Natural killer cell (primary cell): ENCODE data around the gene TNFRSF17. TPM values are rescaled to one million over a fixed set of nuclear protein-coding genes. Genes with fewer than 3 reads are reported as not detected.

Experiments used
- ATAC-seq, 3 donors: fragments of 150-1000 bp in 2 of 3; fragments of 200-7000 bp in 1 of 3; cut with Tn5 transposase; 1 replicate in 1 of 3; 2 replicates in 2 of 3; pipeline ENCODE4 v1.10.0; 2021; ENCODE audit warnings: mild to moderate bottlenecking in 2 of 3, moderate library complexity in 2 of 3
- DNase-seq, 2 donors: peaks; one replicate each; pipeline versions ENCODE4 v3.0.0 to v3.0.0-alpha.2; 2013 to 2021; ENCODE audit warnings: mixed read lengths in 1 of 2
- H3K27ac ChIP-seq: one replicate; pipeline ENCODE4 v1.5.1; 2013; ENCODE audit warnings: mild to moderate bottlenecking, low read length
- H3K27me3 ChIP-seq: one replicate; pipeline ENCODE4 v1.6.1; 2013; ENCODE audit warnings: low read length; ENCODE audit not compliant: control insufficient read depth, insufficient read depth
- H3K36me3 ChIP-seq: one replicate; pipeline ENCODE4 v1.6.1; 2013; ENCODE audit warnings: low read length; ENCODE audit not compliant: control insufficient read depth, insufficient read depth
- H3K4me1 ChIP-seq: one replicate; pipeline ENCODE4 v1.6.1; 2013; ENCODE audit warnings: low read length; ENCODE audit not compliant: control insufficient read depth, insufficient read depth
- H3K4me3 ChIP-seq: one replicate; pipeline ENCODE4 v1.5.1; 2013; ENCODE audit warnings: low read length
- H3K9me3 ChIP-seq: one replicate; pipeline ENCODE4 v1.6.1; 2013; ENCODE audit warnings: low read length; ENCODE audit not compliant: control insufficient read depth, insufficient read depth
- H3K27ac Mint-ChIP-seq, 2 donors: one replicate each; pipeline ENCODE4 v1.8.0; 2022; ENCODE audit warnings: mild to moderate bottlenecking in 2 of 2, mixed read lengths in 2 of 2, moderate library complexity in 1 of 2
- H3K27me3 Mint-ChIP-seq, 2 donors: one replicate each; pipeline ENCODE4 v1.8.0; 2022; ENCODE audit warnings: low read depth in 2 of 2, mixed read lengths in 2 of 2
- H3K36me3 Mint-ChIP-seq: one replicate; pipeline ENCODE4 v1.8.0; 2022; ENCODE audit warnings: mixed read lengths
- H3K4me1 Mint-ChIP-seq, 2 donors: one replicate each; pipeline ENCODE4 v1.8.0; 2022; ENCODE audit warnings: mixed read lengths in 2 of 2
- H3K4me3 Mint-ChIP-seq: one replicate; pipeline ENCODE4 v1.8.0; 2022; ENCODE audit warnings: mild to moderate bottlenecking, moderate library complexity, mixed read lengths
- H3K9me3 Mint-ChIP-seq, 2 donors: one replicate each; pipeline ENCODE4 v1.8.0; 2022; ENCODE audit warnings: mixed read lengths in 2 of 2
- WGBS: methylation state at CpG from one replicate; pipeline ENCODE4 v1.1.7; 2013; ENCODE audit warnings: missing lambda C conversion rate; ENCODE audit not compliant: insufficient coverage; 5-methylcytosine and 5-hydroxymethylcytosine counted together
- intact Hi-C: fragments of 100-400 bp; cut with micrococcal nuclease; formaldehyde crosslinking; loops from one replicate; pipeline ENCODE4 v1.14.2; 2022
- total RNA-seq, 4 donors: library from RNA; stranded (reverse); fragments of 120-200 nt in 1 of 4; gene quantifications; one replicate each; pipeline versions ENCODE4 v1.2.3 to v1.2.4, GENCODE V29; 2013 to 2022
- TF ChIP-seq, protein P1 (sequence below): fragments of 200-600 bp; IDR thresholded peaks from one replicate; pipeline ENCODE4 v1.8.0; 2022; ENCODE audit warnings: antibody characterized with exemption

The TNFRSF17 gene
- total RNA-seq, 3 donors from 2014 or later (not counting 1 experiment from before 2014, with no cell fraction given): 6.6 TPM; not detected in 2

DNA sequence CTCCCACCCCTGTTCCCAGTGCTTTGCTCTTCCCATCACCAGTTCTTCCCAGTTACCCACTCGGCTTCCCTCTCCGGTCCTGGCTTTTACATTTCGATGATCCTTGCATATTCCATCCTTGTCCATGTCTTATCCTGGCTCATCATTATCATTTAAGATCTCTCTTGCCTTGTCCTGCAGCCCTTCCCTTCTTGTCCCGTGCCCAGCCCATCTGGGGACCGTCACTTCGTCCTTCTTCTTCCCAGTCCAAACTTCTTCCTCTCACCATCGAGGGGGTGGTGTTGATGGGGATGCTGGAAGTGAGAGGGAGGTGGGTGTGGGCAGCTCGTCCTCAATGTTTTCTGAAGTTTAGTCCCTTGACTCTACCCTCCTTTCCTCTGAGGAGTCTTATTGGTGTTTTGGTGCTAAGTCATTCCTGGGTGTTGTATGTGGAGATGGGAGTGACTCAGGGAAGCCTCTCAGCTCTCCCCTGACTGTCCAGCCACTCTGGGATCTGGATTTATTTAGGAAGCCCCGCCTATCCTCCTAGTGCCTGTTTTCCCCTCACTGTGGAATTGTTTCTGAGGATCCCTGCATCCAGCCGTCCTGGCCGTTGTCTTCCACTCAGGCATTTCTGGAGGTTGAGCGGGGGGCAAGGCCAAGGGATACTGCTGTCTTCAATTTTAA lies 12.5 kb downstream of the TNFRSF17 start:
- no peak for ATAC-seq
- intact Hi-C loops: loop anchor here (10.0 kb wide), 2 partner anchors 63 to 123 kb away; partner anchors contain the start of genes GSPT1 and RSL1D1
- Histone ChIP-seq H3K9me3 (no peaks in the 10 kb centered on the region), H3K4me3 (peak overlapping the region; percentile 74), H3K4me1 (peaks cover 26% of the 10 kb centered on the region), H3K27ac (peak overlapping the region; percentile 40), H3K36me3 (no peaks in the 10 kb centered on the region), H3K27me3 (no peaks in the 10 kb centered on the region)
- H3K4me3 Mint-ChIP-seq: peak overlapping the region; percentile 98
- H3K9me3 Mint-ChIP-seq: no peaks in the 10 kb centered on the region
- no peaks in the 10 kb centered on the region for H3K27me3 Mint-ChIP-seq
- TF ChIP-seq, protein P1, sequence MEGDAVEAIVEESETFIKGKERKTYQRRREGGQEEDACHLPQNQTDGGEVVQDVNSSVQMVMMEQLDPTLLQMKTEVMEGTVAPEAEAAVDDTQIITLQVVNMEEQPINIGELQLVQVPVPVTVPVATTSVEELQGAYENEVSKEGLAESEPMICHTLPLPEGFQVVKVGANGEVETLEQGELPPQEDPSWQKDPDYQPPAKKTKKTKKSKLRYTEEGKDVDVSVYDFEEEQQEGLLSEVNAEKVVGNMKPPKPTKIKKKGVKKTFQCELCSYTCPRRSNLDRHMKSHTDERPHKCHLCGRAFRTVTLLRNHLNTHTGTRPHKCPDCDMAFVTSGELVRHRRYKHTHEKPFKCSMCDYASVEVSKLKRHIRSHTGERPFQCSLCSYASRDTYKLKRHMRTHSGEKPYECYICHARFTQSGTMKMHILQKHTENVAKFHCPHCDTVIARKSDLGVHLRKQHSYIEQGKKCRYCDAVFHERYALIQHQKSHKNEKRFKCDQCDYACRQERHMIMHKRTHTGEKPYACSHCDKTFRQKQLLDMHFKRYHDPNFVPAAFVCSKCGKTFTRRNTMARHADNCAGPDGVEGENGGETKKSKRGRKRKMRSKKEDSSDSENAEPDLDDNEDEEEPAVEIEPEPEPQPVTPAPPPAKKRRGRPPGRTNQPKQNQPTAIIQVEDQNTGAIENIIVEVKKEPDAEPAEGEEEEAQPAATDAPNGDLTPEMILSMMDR: no peak
- no peaks in the 10 kb centered on the region for H3K36me3 Mint-ChIP-seq
- H3K4me1 Mint-ChIP-seq: peaks cover 28 to 34% of the 10 kb centered on the region in 2 donors
- H3K27ac Mint-ChIP-seq: peak overlapping the region; percentile 94 to 97
- WGBS: 64% methylated on average over 8 of the region's 12 CpGs
- peak in 1 of 2 donors; percentile 7 for DNase-seq

DNA sequence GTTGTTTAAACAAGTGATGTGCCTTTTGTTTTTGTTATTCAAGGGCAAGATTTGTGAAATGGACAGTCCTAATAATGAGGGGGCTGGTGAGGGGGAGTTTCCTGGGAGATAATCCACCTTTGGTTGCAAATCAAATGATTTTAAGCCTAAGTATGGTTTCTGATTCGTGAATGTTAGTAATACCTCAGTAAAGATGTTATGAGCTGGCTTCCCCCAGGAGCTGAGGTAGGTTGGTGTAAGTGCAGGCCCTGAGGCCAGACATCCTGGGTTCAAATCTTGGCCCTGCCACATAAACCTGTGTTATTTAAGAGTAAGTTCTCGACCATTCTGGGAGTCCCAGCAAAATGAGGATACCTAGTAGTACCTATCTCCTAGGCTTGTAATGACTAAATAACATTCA lies 13.1 kb downstream of the TNFRSF17 start:
- H3K27ac Mint-ChIP-seq: peak overlapping the region; percentile 94 to 97
- no peaks in the 10 kb centered on the region for H3K9me3 Mint-ChIP-seq
- H3K36me3 Mint-ChIP-seq: no peaks in the 10 kb centered on the region
- TF ChIP-seq, protein P1: no peak
- Histone ChIP-seq H3K4me3 (no peak overlapping the region), H3K27ac (no peak overlapping the region), H3K9me3 (no peaks in the 10 kb centered on the region), H3K36me3 (no peaks in the 10 kb centered on the region), H3K4me1 (peaks cover 26% of the 10 kb centered on the region), H3K27me3 (no peaks in the 10 kb centered on the region)
- H3K27me3 Mint-ChIP-seq: no peaks in the 10 kb centered on the region
- intact Hi-C loops: loop anchor here (10.0 kb wide), 2 partner anchors 63 to 123 kb away; partner anchors contain the start of genes GSPT1 and RSL1D1
- WGBS: 70% methylated on average over 2 of the region's 2 CpGs
- peak overlapping the region; percentile 98 for H3K4me3 Mint-ChIP-seq
- DNase-seq (no peak), ATAC-seq (no peak)
- peaks cover 28 to 34% of the 10 kb centered on the region in 2 donors for H3K4me1 Mint-ChIP-seq

GRCh38 chr16:11979013-11979672 lies 14.1 kb downstream of the TNFRSF17 start:
- ATAC-seq (no peak), DNase-seq (no peak)
- intact Hi-C loops: loop anchor here (10.0 kb wide), 2 partner anchors 64 to 124 kb away; partner anchors contain the start of genes GSPT1 and RSL1D1
- Histone ChIP-seq H3K4me1 (peaks cover 26% of the 10 kb centered on the region), H3K36me3 (no peaks in the 10 kb centered on the region), H3K4me3 (no peak overlapping the region), H3K9me3 (no peaks in the 10 kb centered on the region), H3K27ac (peak overlapping the region; percentile 3), H3K27me3 (no peaks in the 10 kb centered on the region)
- H3K27me3 Mint-ChIP-seq: no peaks in the 10 kb centered on the region
- WGBS: 87% methylated on average over 7 of the region's 9 CpGs
- H3K4me1 Mint-ChIP-seq: peaks cover 28 to 34% of the 10 kb centered on the region in 2 donors
- TF ChIP-seq, protein P1: no peak
- H3K4me3 Mint-ChIP-seq: no peak overlapping the region
- no peaks in the 10 kb centered on the region for H3K36me3 Mint-ChIP-seq
- H3K9me3 Mint-ChIP-seq: no peaks in the 10 kb centered on the region
- H3K27ac Mint-ChIP-seq: no peak overlapping the region
